HAP-1 (cell line): ENCODE measurements around the gene THSD1.
"Not testable (repeated sequence)": the region's sequence is repeated elsewhere in the genome, so short reads cannot be mapped to it uniquely, and the experiment has no call there.

ENCODE experiments used
- DNase-seq, 2 experiments: peaks; one replicate each; pipeline ENCODE4 v3.0.0-alpha.2; 2016 to 2020; ENCODE audit warnings: low spot score in 2 of 2
- H3K27me3 ChIP-seq: fragments of 250-450 bp; sonication (Bioruptor Pico); 2 replicates; pipeline ENCODE4 v1.5.1; 2020; ENCODE audit warnings: low read depth, mild to moderate bottlenecking, moderate library complexity
- H3K36me3 ChIP-seq: fragments of 250-450 bp; sonication (Bioruptor Pico); replicated peaks from 2 replicates; pipeline ENCODE4 v1.5.1; 2020; ENCODE audit warnings: mild to moderate bottlenecking
- H3K4me1 ChIP-seq: fragments of 250-450 bp; sonication (Bioruptor Pico); 2 replicates; pipeline ENCODE4 v1.5.1; 2020; ENCODE audit warnings: mild to moderate bottlenecking
- H3K4me3 ChIP-seq: fragments of 250-450 bp; sonication (Bioruptor Pico); 2 replicates; pipeline ENCODE4 v1.5.1; 2020; ENCODE audit warnings: mild to moderate bottlenecking, moderate library complexity
- H3K9me3 ChIP-seq: fragments of 250-450 bp; sonication (Bioruptor Pico); 2 replicates; pipeline ENCODE4 v1.5.1; 2020; ENCODE audit warnings: mild to moderate bottlenecking, moderate library complexity
- in situ Hi-C: fragments of 300-500 bp; cut with MboI; formaldehyde crosslinking; loops from 3 replicates; pipeline ENCODE4 v1.14.3; 2020; ENCODE audit warnings: low sequenced_read_pairs, inconsistent platforms, mixed read lengths

Gene THSD1

GRCh38 chr13:52399046-52399445 lies 6.9 kb downstream of the THSD1 start:
- no peak overlapping the region for H3K4me3 ChIP-seq
- DNase-seq = no peak
- H3K9me3 ChIP-seq = no peaks in the 10 kb centered on the region
- H3K27me3 ChIP-seq = peaks cover 32% of the 10 kb centered on the region
- H3K4me1 ChIP-seq = no peaks in the 10 kb centered on the region
- no peaks in the 10 kb centered on the region for H3K36me3 ChIP-seq
- in situ Hi-C loops = no loop called here

- in situ Hi-C loops = no loop called here
- Histone ChIP-seq H3K4me3 (no peak overlapping the region), H3K9me3 (no peaks in the 10 kb centered on the region), H3K36me3 (no peaks in the 10 kb centered on the region), H3K4me1 (no peaks in the 10 kb centered on the region), H3K27me3 (peaks cover 26% of the 10 kb centered on the region)
- DNase-seq = no peak
These were observed 10.3 kb downstream of the THSD1 start for GRCh38 chr13:52395704-52396103.

- H3K27me3 ChIP-seq = peaks cover 29% of the 10 kb centered on the region
- no peak overlapping the region for H3K4me3 ChIP-seq
- DNase-seq = no peak
- no peaks in the 10 kb centered on the region for H3K36me3 ChIP-seq
- H3K4me1 ChIP-seq = no peaks in the 10 kb centered on the region
- no peaks in the 10 kb centered on the region for H3K9me3 ChIP-seq
- in situ Hi-C loops = no loop called here
These were observed 11.4 kb downstream of the THSD1 start for GRCh38 chr13:52394586-52394985.

- DNase-seq = no peak
- in situ Hi-C loops = no loop called here
- no peak overlapping the region for H3K4me3 ChIP-seq
- no peaks in the 10 kb centered on the region for H3K9me3 ChIP-seq
- H3K27me3 ChIP-seq = peaks cover 28% of the 10 kb centered on the region
- no peaks in the 10 kb centered on the region for H3K4me1 ChIP-seq
- H3K36me3 ChIP-seq = no peaks in the 10 kb centered on the region
These were observed 12.2 kb downstream of the THSD1 start for GRCh38 chr13:52393572-52394357.

- H3K4me3 ChIP-seq = no peak overlapping the region
- H3K9me3 ChIP-seq = no peaks in the 10 kb centered on the region
- peaks cover 52% of the 10 kb centered on the region for H3K27me3 ChIP-seq
- H3K36me3 ChIP-seq = no peaks in the 10 kb centered on the region
- no peak for DNase-seq
- H3K4me1 ChIP-seq = no peaks in the 10 kb centered on the region
- in situ Hi-C loops = no loop called here
These were observed 18.3 kb downstream of the THSD1 start for GRCh38 chr13:52387721-52388120.

- H3K4me1 ChIP-seq = no peaks in the 10 kb centered on the region
- in situ Hi-C loops = no loop called here
- DNase-seq = no peak
- no peaks in the 10 kb centered on the region for H3K36me3 ChIP-seq
- no peak overlapping the region for H3K4me3 ChIP-seq
- peaks cover 65% of the 10 kb centered on the region for H3K27me3 ChIP-seq
- no peaks in the 10 kb centered on the region for H3K9me3 ChIP-seq
These were observed 20.1 kb downstream of the THSD1 start for GRCh38 chr13:52385870-52386269.

GRCh38 chr13:52383366-52383765 lies 22.6 kb downstream of the THSD1 start:
- Histone ChIP-seq H3K36me3 (no peaks in the 10 kb centered on the region), H3K4me3 (no peak overlapping the region), H3K4me1 (no peaks in the 10 kb centered on the region), H3K9me3 (no peaks in the 10 kb centered on the region), H3K27me3 (peaks cover 72% of the 10 kb centered on the region)
- in situ Hi-C loops = no loop called here
- no peak for DNase-seq

- in situ Hi-C loops = no loop called here
These were observed 27.7 kb downstream of the THSD1 start for GRCh38 chr13:52378312-52378711.

GRCh38 chr13:52377898-52378297 lies 28.1 kb downstream of the THSD1 start:
- Histone ChIP-seq H3K27me3 (peaks cover 85% of the 10 kb centered on the region), H3K36me3 (no peaks in the 10 kb centered on the region), H3K4me1 (no peaks in the 10 kb centered on the region), H3K4me3 (no peak overlapping the region), H3K9me3 (no peaks in the 10 kb centered on the region)
- DNase-seq = no peak
- in situ Hi-C loops = no loop called here

More at GRCh38 chr13:52378312-52378711, 27.7 kb downstream of the THSD1 start:
- Histone ChIP-seq H3K4me3 (no peak overlapping the region), H3K27me3 (peaks cover 85% of the 10 kb centered on the region), H3K9me3 (no peaks in the 10 kb centered on the region), H3K36me3 (no peaks in the 10 kb centered on the region), H3K4me1 (no peaks in the 10 kb centered on the region)
- no peak for DNase-seq

GRCh38 chr13:52374873-52375411 lies 31.0 kb downstream of the THSD1 start:
- Histone ChIP-seq H3K4me3 (no peak overlapping the region), H3K36me3 (no peaks in the 10 kb centered on the region), H3K9me3 (no peaks in the 10 kb centered on the region), H3K27me3 (peaks cover 63% of the 10 kb centered on the region), H3K4me1 (peaks cover 6% of the 10 kb centered on the region)
- in situ Hi-C loops = no loop called here
- no peak for DNase-seq

GRCh38 chr13:52374389-52374788 lies 31.6 kb downstream of the THSD1 start:
- DNase-seq = no peak
- in situ Hi-C loops = no loop called here
- no peaks in the 10 kb centered on the region for H3K36me3 ChIP-seq
- H3K9me3 ChIP-seq = no peaks in the 10 kb centered on the region
- H3K27me3 ChIP-seq = peaks cover 60% of the 10 kb centered on the region
- peaks cover 6% of the 10 kb centered on the region for H3K4me1 ChIP-seq
- no peak overlapping the region for H3K4me3 ChIP-seq

GRCh38 chr13:52373277-52373676 lies 32.7 kb downstream of the THSD1 start:
- in situ Hi-C loops, H3K9me3 ChIP-seq, DNase-seq, H3K36me3 ChIP-seq, H3K4me1 ChIP-seq, H3K4me3 ChIP-seq: not testable (repeated sequence)
- peaks cover 63% of the 10 kb centered on the region for H3K27me3 ChIP-seq

- peaks cover 6% of the 10 kb centered on the region for H3K4me1 ChIP-seq
These were observed 34.2 kb downstream of the THSD1 start for GRCh38 chr13:52371736-52372247.

GRCh38 chr13:52366291-52366690 lies 39.7 kb downstream of the THSD1 start:
- no peaks in the 10 kb centered on the region for H3K36me3 ChIP-seq
- in situ Hi-C loops = no loop called here
- DNase-seq = peak in 1 of 2 experiments; percentile 84
- peaks cover 40% of the 10 kb centered on the region for H3K27me3 ChIP-seq
- peaks cover 7% of the 10 kb centered on the region for H3K4me1 ChIP-seq
- no peaks in the 10 kb centered on the region for H3K9me3 ChIP-seq
- no peak overlapping the region for H3K4me3 ChIP-seq

More at GRCh38 chr13:52371736-52372247, 34.2 kb downstream of the THSD1 start:
- peaks cover 60% of the 10 kb centered on the region for H3K27me3 ChIP-seq
- no peaks in the 10 kb centered on the region for H3K9me3 ChIP-seq
- no peak overlapping the region for H3K4me3 ChIP-seq
- in situ Hi-C loops = no loop called here
- peak; percentile 38 to 71 for DNase-seq
- H3K36me3 ChIP-seq = no peaks in the 10 kb centered on the region
